GM21576 (cell line): ENCODE measurements around the gene PRRT1.
"Not testable (repeated sequence)": the region's sequence is repeated elsewhere in the genome, so short reads cannot be mapped to it uniquely, and the experiment has no call there.

ENCODE experiments used
- ATAC-seq: cut with Tn5 transposase; IDR thresholded peaks from one replicate; pipeline ENCODE4 v1.9.1; 2021; ENCODE audit warnings: mild to moderate bottlenecking, moderate library complexity; ENCODE audit not compliant: unreplicated experiment

PRRT1 gene

DNA sequence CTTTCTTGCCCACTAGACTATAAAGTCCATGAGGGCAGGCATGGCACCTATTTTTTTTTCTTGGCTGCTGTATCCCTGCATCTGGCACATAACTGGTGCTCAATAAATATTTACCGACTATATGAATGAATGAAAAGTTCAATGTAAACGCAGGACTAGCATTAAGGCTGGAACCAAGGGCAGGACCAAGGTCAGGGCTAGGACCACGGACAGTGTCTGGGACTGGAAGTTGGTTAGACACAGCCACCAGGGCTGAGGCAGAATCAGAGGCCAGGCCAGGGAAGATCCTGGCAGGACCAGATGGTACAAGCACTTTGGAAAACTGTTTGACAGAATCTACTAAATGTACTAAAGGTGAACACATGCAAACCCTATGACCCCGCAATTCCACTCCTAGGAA, 46.3 kb downstream of the PRRT1 start:
- no peak for ATAC-seq

DNA sequence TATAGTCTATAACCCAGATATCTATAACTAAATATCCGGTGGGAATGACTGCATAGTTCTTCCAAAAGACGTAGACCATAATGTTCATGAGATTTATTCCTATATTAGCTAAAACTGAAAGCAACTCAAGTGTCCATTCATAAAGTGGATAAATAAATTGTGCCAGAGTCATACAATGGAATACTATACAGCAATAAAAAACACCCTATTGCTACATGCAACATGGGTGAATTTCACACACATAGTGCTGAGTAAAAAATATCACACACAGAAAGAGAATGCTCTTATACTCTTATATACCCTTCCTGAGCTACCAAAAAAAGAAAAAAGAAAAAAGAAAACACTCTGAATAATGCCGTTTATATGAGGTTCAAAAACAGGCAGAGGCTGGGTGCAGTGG, 49.5 kb downstream of the PRRT1 start:
- ATAC-seq: no peak

- not testable (repeated sequence) for ATAC-seq
Observed at GRCh38 chr6:32100251-32100650, 51.5 kb downstream of the PRRT1 start.
